GM18520 (cell line): ENCODE results near the gene NSMF.
"Not testable (repeated sequence)": the region's sequence is repeated elsewhere in the genome, so short reads cannot be mapped to it uniquely, and the experiment has no call there.

ENCODE experiments used
- ATAC-seq: cut with Tn5 transposase; IDR thresholded peaks from one replicate; pipeline ENCODE4 v1.9.1; 2021; ENCODE audit not compliant: unreplicated experiment

Gene NSMF

GRCh38 chr9:137417161-137418021 lies 41.7 kb downstream of the NSMF start:
- ATAC-seq: no peak

GRCh38 chr9:137416563-137417151 lies 42.5 kb downstream of the NSMF start:
- ATAC-seq: no peak

- no peak for ATAC-seq
These were observed 43.0 kb downstream of the NSMF start for GRCh38 chr9:137416006-137416562.

- no peak for ATAC-seq
These were observed 43.7 kb downstream of the NSMF start for GRCh38 chr9:137415451-137415850.

GRCh38 chr9:137412431-137412830 lies 46.7 kb downstream of the NSMF start:
- ATAC-seq: no peak

GRCh38 chr9:137411645-137412380 lies 47.3 kb downstream of the NSMF start:
- ATAC-seq: no peak

- ATAC-seq: no peak
These were observed 47.9 kb downstream of the NSMF start for GRCh38 chr9:137411260-137411644.

GRCh38 chr9:137410891-137411249 lies 48.3 kb downstream of the NSMF start:
- no peak for ATAC-seq

GRCh38 chr9:137410236-137410890 lies 48.8 kb downstream of the NSMF start:
- ATAC-seq: not testable (repeated sequence)

GRCh38 chr9:137409515-137409914 lies 49.6 kb downstream of the NSMF start:
- no peak for ATAC-seq

- ATAC-seq: no peak
These were observed 50.3 kb downstream of the NSMF start for GRCh38 chr9:137408651-137409405.

GRCh38 chr9:137407590-137408300 lies 51.4 kb downstream of the NSMF start:
- ATAC-seq: no peak

GRCh38 chr9:137406876-137407589 lies 52.1 kb downstream of the NSMF start:
- ATAC-seq: no peak

- no peak for ATAC-seq
These were observed 52.9 kb downstream of the NSMF start for GRCh38 chr9:137406085-137406760.

- ATAC-seq: no peak
These were observed 53.5 kb downstream of the NSMF start for GRCh38 chr9:137405677-137406081.

- no peak for ATAC-seq
These were observed 54.1 kb downstream of the NSMF start for GRCh38 chr9:137404961-137405567.

- ATAC-seq: no peak
These were observed 55.9 kb downstream of the NSMF start for GRCh38 chr9:137403269-137403668.

- no peak for ATAC-seq
These were observed 56.4 kb downstream of the NSMF start for GRCh38 chr9:137402746-137403145.
